ENCODE measurements around the gene RORC.

Gene RORC

GRCh38 chr1:151834239-151834638, 2.6 kb upstream of the RORC start:
- no peak overlapping the region for H3K4me3 ChIP-seq (ENCODE audit: low read depth, low read length)
- TF ChIP-seq CTCF (IDR thresholded peaks at IDR 0.05; ENCODE audit: low read depth, low read length, missing control alignments) = no peak
- DNase-seq (ENCODE audit: low read depth) = no peak

GRCh38 chr1:151833172-151833900, 1.7 kb upstream of the RORC start:
- DNase-seq (ENCODE audit: low read depth) = no peak
- H3K4me3 ChIP-seq (ENCODE audit: low read depth, low read length) = no peak overlapping the region
- TF ChIP-seq CTCF (IDR thresholded peaks at IDR 0.05; ENCODE audit: low read depth, low read length, missing control alignments) = no peak

GRCh38 chr1:151832318-151832980, 847 bp upstream of the RORC start:
- no peak for DNase-seq (ENCODE audit: low read depth)
- no peak for TF ChIP-seq CTCF (IDR thresholded peaks at IDR 0.05; ENCODE audit: low read depth, low read length, missing control alignments)

GRCh38 chr1:151831256-151831591, 378 bp downstream of the RORC start:
- no peak for DNase-seq (ENCODE audit: low read depth)
- TF ChIP-seq CTCF (IDR thresholded peaks at IDR 0.05; ENCODE audit: low read depth, low read length, missing control alignments) = no peak
- H3K4me3 ChIP-seq (ENCODE audit: low read depth, low read length) = no peak overlapping the region

More at GRCh38 chr1:151832318-151832980, 847 bp upstream of the RORC start:
- H3K4me3 ChIP-seq (ENCODE audit: low read depth, low read length) = no peak overlapping the region

DNA sequence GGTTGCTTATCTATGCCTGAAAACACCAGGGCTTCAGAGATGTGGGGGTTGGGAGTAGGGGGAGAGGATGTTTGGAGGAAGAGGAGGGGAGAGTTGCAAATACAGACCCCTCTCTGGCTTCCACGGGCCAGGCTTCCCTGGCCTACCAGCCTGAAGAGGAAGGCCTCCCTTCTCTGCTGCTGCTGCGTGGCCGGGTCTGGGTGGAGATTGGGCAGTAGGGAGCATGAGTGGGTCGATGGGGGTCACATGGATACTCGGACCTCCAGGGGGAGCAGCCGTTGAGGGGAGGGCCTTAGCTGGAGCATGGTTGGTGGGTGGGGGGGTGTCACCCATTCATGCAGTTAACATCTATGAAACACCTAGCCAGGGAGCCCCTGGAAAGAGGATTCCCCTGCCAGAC, 1.5 kb downstream of the RORC start:
- no peak overlapping the region for H3K4me3 ChIP-seq (ENCODE audit: low read depth, low read length)
- no peak for TF ChIP-seq CTCF (IDR thresholded peaks at IDR 0.05; ENCODE audit: low read depth, low read length, missing control alignments)
- no peak for DNase-seq (ENCODE audit: low read depth)

DNA sequence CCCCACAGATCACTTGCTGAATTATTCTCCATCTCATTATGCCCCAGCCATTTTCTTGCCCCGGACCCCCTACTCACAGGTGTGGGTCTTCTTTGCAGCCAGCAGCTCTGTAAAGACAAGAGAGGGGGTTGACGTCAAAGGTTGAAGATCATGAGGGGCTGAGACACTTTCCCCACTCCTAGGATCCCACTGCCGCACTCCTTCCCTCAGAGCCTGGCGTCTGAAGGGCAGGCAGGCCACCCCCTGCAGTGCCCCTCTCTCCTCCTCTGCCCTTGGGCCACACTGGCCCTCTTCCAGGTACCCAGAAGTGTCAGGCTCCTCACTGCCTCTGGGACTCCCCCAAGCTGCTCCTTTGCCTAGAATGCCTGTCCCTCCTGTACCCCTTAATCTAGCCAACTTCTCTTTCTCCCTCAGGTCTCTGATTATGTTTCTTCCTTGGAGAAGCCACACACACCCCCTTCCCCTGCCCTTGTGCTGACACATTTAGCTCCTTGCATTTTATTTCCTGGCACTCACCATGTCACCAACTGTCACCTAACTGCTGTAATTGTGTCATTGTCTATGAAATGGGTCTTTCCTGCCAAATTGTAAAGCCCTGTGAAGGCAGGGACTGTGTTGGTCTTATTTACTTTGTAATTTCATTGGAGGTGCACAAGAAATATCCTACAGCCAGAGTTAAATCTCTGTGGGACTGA, 2.1 kb downstream of the RORC start:
- no peak overlapping the region for H3K4me3 ChIP-seq (ENCODE audit: low read depth, low read length)
- DNase-seq (ENCODE audit: low read depth) = no peak
- no peak for TF ChIP-seq CTCF (IDR thresholded peaks at IDR 0.05; ENCODE audit: low read depth, low read length, missing control alignments)
